ENCODE measurements around the gene TAF1. TPM values are rescaled to one million over a fixed set of nuclear protein-coding genes. Genes with fewer than 3 reads are reported as not detected.
"Not testable (repeated sequence)": the region's sequence is repeated elsewhere in the genome, so short reads cannot be mapped to it uniquely, and the experiment has no call there.

TAF1 gene
- total and polyA plus RNA-seq, 7 experiments from 2014 or later: 7.1 to 86.7 (median 68.1) TPM

GRCh38 chrX:71439896-71440295 lies 73.7 kb downstream of the TAF1 start:
- DNase-seq: no peak
- Histone ChIP-seq H3K36me3 (ENCODE audit: control insufficient read depth in 2 of 3, insufficient read depth in 3 of 3, low read length in 3 of 3) (peaks cover 0 to 6% (median 0%) of the 10 kb centered on the region in 3 experiments), H3K27me3 (ENCODE audit: control insufficient read depth in 2 of 2, insufficient read depth in 2 of 2, low read length in 2 of 2) (no peaks in the 10 kb centered on the region), H3K9me3 (ENCODE audit: control insufficient read depth in 2 of 3, low read length in 3 of 3) (no peaks in the 10 kb centered on the region), H3K27ac (ENCODE audit: low read depth, low read length) (no peak overlapping the region), H3K4me3 (ENCODE audit: low read length) (no peak overlapping the region), H3K4me1 (ENCODE audit: control insufficient read depth in 2 of 2, insufficient read depth in 2 of 2, low read length in 2 of 2) (no peaks in the 10 kb centered on the region)
- peaks cover 0 to 28% (median 14%) of the 10 kb centered on the region in 5 donors for H3K36me3 Mint-ChIP-seq
- intact Hi-C loops (cut with micrococcal nuclease): no loop called here
- peaks cover 0 to 15% (median 4%) of the 10 kb centered on the region in 7 donors for H3K4me1 Mint-ChIP-seq
- H3K4me3 Mint-ChIP-seq: no peak overlapping the region
- H3K27me3 Mint-ChIP-seq: no peaks in the 10 kb centered on the region
- CTCF ChIA-PET: no interaction called here
- H3K9me3 Mint-ChIP-seq: peaks cover 0 to 2% (median 0%) of the 10 kb centered on the region in 11 donors
- no peak overlapping the region for H3K27ac Mint-ChIP-seq
- POLR2A ChIA-PET: interaction anchor here (0.8 to 1.4 kb wide), 2 partner anchors 18 to 90 kb away, joined by 3 read pairs; no protein-coding TSS in a partner anchor
- no peak for ATAC-seq

GRCh38 chrX:71440401-71440800 lies 74.2 kb downstream of the TAF1 start:
- Mint-ChIP-seq H3K4me3 (no peak overlapping the region), H3K4me1 (peaks cover 0 to 15% (median 4%) of the 10 kb centered on the region in 7 donors)
- DNase-seq: no peak

DNA sequence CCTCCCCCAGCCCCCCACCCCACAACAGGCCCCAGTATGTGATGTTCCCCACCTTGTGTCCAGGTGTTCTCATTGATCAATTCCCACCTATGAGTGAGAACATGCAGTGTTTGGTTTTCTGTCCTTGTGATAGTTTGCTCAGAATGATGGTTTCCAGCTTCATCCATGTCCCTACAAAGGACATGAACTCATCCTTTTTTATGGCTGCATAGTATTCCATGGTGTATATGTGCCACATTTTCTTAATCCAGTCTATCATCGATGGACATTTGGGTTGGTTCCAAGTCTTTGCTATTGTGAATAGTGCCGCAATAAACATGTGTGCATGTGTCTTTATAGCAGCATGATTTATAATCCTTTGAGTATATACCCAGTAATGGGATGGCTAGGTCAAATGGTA lies 75.7 kb downstream of the TAF1 start:
- H3K27me3 Mint-ChIP-seq; CTCF ChIA-PET; H3K9me3 Mint-ChIP-seq; H3K4me1 ChIP-seq (ENCODE audit: control insufficient read depth in 2 of 2, insufficient read depth in 2 of 2, low read length in 2 of 2); H3K4me3 Mint-ChIP-seq; H3K36me3 ChIP-seq (ENCODE audit: control insufficient read depth in 2 of 3, insufficient read depth in 3 of 3, low read length in 3 of 3); intact Hi-C loops (cut with micrococcal nuclease); H3K27me3 ChIP-seq (ENCODE audit: control insufficient read depth in 2 of 2, insufficient read depth in 2 of 2, low read length in 2 of 2); H3K27ac ChIP-seq (ENCODE audit: low read depth, low read length); H3K9me3 ChIP-seq (ENCODE audit: control insufficient read depth in 2 of 3, low read length in 3 of 3); ATAC-seq; H3K27ac Mint-ChIP-seq; POLR2A ChIA-PET; H3K4me3 ChIP-seq (ENCODE audit: low read length); DNase-seq: not testable (repeated sequence)
- peaks cover 0 to 15% (median 4%) of the 10 kb centered on the region in 7 donors for H3K4me1 Mint-ChIP-seq
- peaks cover 0 to 30% (median 14%) of the 10 kb centered on the region in 5 donors for H3K36me3 Mint-ChIP-seq

More at GRCh38 chrX:71440401-71440800, 74.2 kb downstream of the TAF1 start:
- Histone ChIP-seq H3K9me3 (ENCODE audit: control insufficient read depth in 2 of 3, low read length in 3 of 3) (no peaks in the 10 kb centered on the region), H3K36me3 (ENCODE audit: control insufficient read depth in 2 of 3, insufficient read depth in 3 of 3, low read length in 3 of 3) (peaks cover 0 to 6% (median 0%) of the 10 kb centered on the region in 3 experiments), H3K4me1 (ENCODE audit: control insufficient read depth in 2 of 2, insufficient read depth in 2 of 2, low read length in 2 of 2) (no peaks in the 10 kb centered on the region), H3K27me3 (ENCODE audit: control insufficient read depth in 2 of 2, insufficient read depth in 2 of 2, low read length in 2 of 2) (no peaks in the 10 kb centered on the region), H3K27ac (ENCODE audit: low read depth, low read length) (no peak overlapping the region), H3K4me3 (ENCODE audit: low read length) (no peak overlapping the region)
- no peak for ATAC-seq
- POLR2A ChIA-PET: interaction anchor here (0.8 kb wide), 1 partner anchor 18 kb away, joined by 3 read pairs; no protein-coding TSS in a partner anchor
- Mint-ChIP-seq H3K9me3 (peaks cover 0 to 2% (median 0%) of the 10 kb centered on the region in 11 donors), H3K27ac (no peak overlapping the region), H3K27me3 (no peaks in the 10 kb centered on the region), H3K36me3 (peaks cover 0 to 28% (median 14%) of the 10 kb centered on the region in 5 donors)
- CTCF ChIA-PET: no interaction called here
- intact Hi-C loops (cut with micrococcal nuclease): no loop called here

GRCh38 chrX:71450433-71451106 lies 84.4 kb downstream of the TAF1 start:
- peak overlapping the region in 1 of 9 donors; percentile 14 for H3K27ac Mint-ChIP-seq
- CTCF ChIA-PET: no interaction called here
- ATAC-seq: no peak

GRCh38 chrX:71451518-71451917 lies 85.4 kb downstream of the TAF1 start:
- H3K27ac ChIP-seq (ENCODE audit: low read depth, low read length); H3K4me1 Mint-ChIP-seq; H3K27ac Mint-ChIP-seq; H3K27me3 Mint-ChIP-seq; H3K4me1 ChIP-seq (ENCODE audit: control insufficient read depth in 2 of 2, insufficient read depth in 2 of 2, low read length in 2 of 2); H3K27me3 ChIP-seq (ENCODE audit: control insufficient read depth in 2 of 2, insufficient read depth in 2 of 2, low read length in 2 of 2); H3K9me3 Mint-ChIP-seq; H3K9me3 ChIP-seq (ENCODE audit: control insufficient read depth in 2 of 3, low read length in 3 of 3); CTCF ChIA-PET; POLR2A ChIA-PET; H3K4me3 Mint-ChIP-seq; intact Hi-C loops (cut with micrococcal nuclease); DNase-seq; ATAC-seq; H3K4me3 ChIP-seq (ENCODE audit: low read length): not testable (repeated sequence)
- peaks cover 0 to 23% (median 2%) of the 10 kb centered on the region in 5 donors for H3K36me3 Mint-ChIP-seq
- H3K36me3 ChIP-seq (ENCODE audit: control insufficient read depth in 2 of 3, insufficient read depth in 3 of 3, low read length in 3 of 3): peaks cover 0 to 20% (median 16%) of the 10 kb centered on the region in 3 experiments

More at GRCh38 chrX:71450433-71451106, 84.4 kb downstream of the TAF1 start:
- no peaks in the 10 kb centered on the region for H3K27me3 ChIP-seq (ENCODE audit: control insufficient read depth in 2 of 2, insufficient read depth in 2 of 2, low read length in 2 of 2)
- H3K9me3 ChIP-seq (ENCODE audit: control insufficient read depth in 2 of 3, low read length in 3 of 3): no peaks in the 10 kb centered on the region
- Mint-ChIP-seq H3K9me3 (no peaks in the 10 kb centered on the region), H3K27me3 (no peaks in the 10 kb centered on the region), H3K36me3 (peaks cover 0 to 19% (median 2%) of the 10 kb centered on the region in 5 donors), H3K4me1 (peaks cover 0 to 3% (median 0%) of the 10 kb centered on the region in 7 donors), H3K4me3 (no peak overlapping the region)
- no peak overlapping the region for H3K27ac ChIP-seq (ENCODE audit: low read depth, low read length)
- POLR2A ChIA-PET: interaction anchor here (0.6 kb wide), 1 partner anchor 86 kb away, joined by 3 read pairs; no protein-coding TSS in a partner anchor
- no peak for DNase-seq
- intact Hi-C loops (cut with micrococcal nuclease): no loop called here
- H3K4me3 ChIP-seq (ENCODE audit: low read length): no peak overlapping the region
- H3K36me3 ChIP-seq (ENCODE audit: control insufficient read depth in 2 of 3, insufficient read depth in 3 of 3, low read length in 3 of 3): peaks cover 0 to 12% (median 8%) of the 10 kb centered on the region in 3 experiments
- H3K4me1 ChIP-seq (ENCODE audit: control insufficient read depth in 2 of 2, insufficient read depth in 2 of 2, low read length in 2 of 2): no peaks in the 10 kb centered on the region

DNA sequence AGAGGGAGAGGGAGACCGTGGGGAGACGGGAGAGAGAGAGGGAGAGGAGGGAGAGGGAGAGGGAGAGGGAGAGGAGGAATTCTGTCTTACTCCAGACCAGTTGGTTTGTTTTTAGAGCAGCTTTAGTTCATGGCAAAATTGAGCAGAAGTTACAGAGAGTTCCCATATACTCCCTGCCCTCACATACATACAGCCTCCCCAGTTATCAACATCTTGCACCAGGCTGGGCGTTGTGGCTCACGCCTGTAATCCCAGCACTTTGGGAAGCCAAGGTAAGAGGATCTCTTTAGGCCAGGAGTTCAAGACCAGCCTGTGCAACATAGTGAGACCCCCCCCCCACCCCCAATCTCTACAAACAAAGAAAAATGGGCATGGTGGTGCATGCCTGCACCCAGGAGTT lies 86.9 kb downstream of the TAF1 start:
- Histone ChIP-seq H3K27ac (ENCODE audit: low read depth, low read length) (no peak overlapping the region), H3K4me1 (ENCODE audit: control insufficient read depth in 2 of 2, insufficient read depth in 2 of 2, low read length in 2 of 2) (no peaks in the 10 kb centered on the region), H3K27me3 (ENCODE audit: control insufficient read depth in 2 of 2, insufficient read depth in 2 of 2, low read length in 2 of 2) (no peaks in the 10 kb centered on the region), H3K9me3 (ENCODE audit: control insufficient read depth in 2 of 3, low read length in 3 of 3) (no peaks in the 10 kb centered on the region), H3K36me3 (ENCODE audit: control insufficient read depth in 2 of 3, insufficient read depth in 3 of 3, low read length in 3 of 3) (peaks cover 11 to 29% (median 23%) of the 10 kb centered on the region in 3 experiments), H3K4me3 (ENCODE audit: low read length) (no peak overlapping the region)
- ChIA-PET CTCF (no interaction called here), POLR2A (no interaction called here)
- no peak overlapping the region for H3K4me3 Mint-ChIP-seq
- intact Hi-C loops (cut with micrococcal nuclease): no loop called here
- peaks cover 2 to 25% (median 5%) of the 10 kb centered on the region in 5 donors for H3K36me3 Mint-ChIP-seq
- H3K4me1 Mint-ChIP-seq: peaks cover 0 to 3% (median 0%) of the 10 kb centered on the region in 7 donors
- DNase-seq: no peak
- no peaks in the 10 kb centered on the region for H3K9me3 Mint-ChIP-seq
- no peak for ATAC-seq
- no peaks in the 10 kb centered on the region for H3K27me3 Mint-ChIP-seq
- no peak overlapping the region for H3K27ac Mint-ChIP-seq

DNA sequence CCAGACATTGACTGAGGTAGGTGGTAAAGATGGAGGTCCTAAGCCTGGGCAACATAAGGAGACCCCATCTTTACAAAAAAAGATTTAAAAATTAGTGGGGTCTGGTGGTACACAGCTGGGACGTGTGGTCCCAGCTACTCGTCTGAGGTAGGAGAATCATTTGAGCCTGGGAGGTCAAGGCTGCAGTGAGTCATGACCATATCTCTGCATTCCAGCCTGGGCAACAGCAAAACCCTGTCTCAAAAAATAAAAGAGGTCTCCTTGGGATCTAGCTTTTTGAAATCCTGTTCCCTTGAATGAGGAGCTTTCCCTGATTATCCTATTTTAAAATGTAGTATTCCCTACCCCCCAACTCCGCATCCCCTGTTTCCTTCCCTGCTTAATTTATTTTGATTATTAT lies 88.1 kb downstream of the TAF1 start:
- Histone ChIP-seq H3K4me3 (ENCODE audit: low read length) (no peak overlapping the region), H3K4me1 (ENCODE audit: control insufficient read depth in 2 of 2, insufficient read depth in 2 of 2, low read length in 2 of 2) (no peaks in the 10 kb centered on the region), H3K36me3 (ENCODE audit: control insufficient read depth in 2 of 3, insufficient read depth in 3 of 3, low read length in 3 of 3) (peaks cover 13 to 38% (median 26%) of the 10 kb centered on the region in 3 experiments), H3K9me3 (ENCODE audit: control insufficient read depth in 2 of 3, low read length in 3 of 3) (no peaks in the 10 kb centered on the region), H3K27ac (ENCODE audit: low read depth, low read length) (no peak overlapping the region), H3K27me3 (ENCODE audit: control insufficient read depth in 2 of 2, insufficient read depth in 2 of 2, low read length in 2 of 2) (no peaks in the 10 kb centered on the region)
- intact Hi-C loops (cut with micrococcal nuclease): no loop called here
- H3K27ac Mint-ChIP-seq: peak overlapping the region in 1 of 9 donors; percentile 43
- H3K4me1 Mint-ChIP-seq: peaks cover 0 to 3% (median 0%) of the 10 kb centered on the region in 7 donors
- no peaks in the 10 kb centered on the region for H3K9me3 Mint-ChIP-seq
- POLR2A ChIA-PET: no interaction called here
- DNase-seq (no peak), ATAC-seq (no peak)
- peaks cover 6 to 29% (median 9%) of the 10 kb centered on the region in 5 donors for H3K36me3 Mint-ChIP-seq
- no peaks in the 10 kb centered on the region for H3K27me3 Mint-ChIP-seq
- CTCF ChIA-PET: no interaction called here
- no peak overlapping the region for H3K4me3 Mint-ChIP-seq

All from naive thymus-derived CD4-positive, alpha-beta T cell (primary cell).